GM18505 (cell line): ENCODE data around the gene MAPK8IP1.

Experiments
- ATAC-seq: cut with Tn5 transposase; IDR thresholded peaks from one replicate; pipeline ENCODE4 v1.9.1; 2021; ENCODE audit not compliant: unreplicated experiment
- POLR2A ChIP-seq: IDR thresholded peaks from 4 replicates; pipeline ENCODE4 v1.6.1; 2011; ENCODE audit warnings: borderline replicate concordance; ENCODE audit not compliant: insufficient read depth, insufficient read length; ENCODE audit errors: extremely low read depth

The MAPK8IP1 gene

DNA sequence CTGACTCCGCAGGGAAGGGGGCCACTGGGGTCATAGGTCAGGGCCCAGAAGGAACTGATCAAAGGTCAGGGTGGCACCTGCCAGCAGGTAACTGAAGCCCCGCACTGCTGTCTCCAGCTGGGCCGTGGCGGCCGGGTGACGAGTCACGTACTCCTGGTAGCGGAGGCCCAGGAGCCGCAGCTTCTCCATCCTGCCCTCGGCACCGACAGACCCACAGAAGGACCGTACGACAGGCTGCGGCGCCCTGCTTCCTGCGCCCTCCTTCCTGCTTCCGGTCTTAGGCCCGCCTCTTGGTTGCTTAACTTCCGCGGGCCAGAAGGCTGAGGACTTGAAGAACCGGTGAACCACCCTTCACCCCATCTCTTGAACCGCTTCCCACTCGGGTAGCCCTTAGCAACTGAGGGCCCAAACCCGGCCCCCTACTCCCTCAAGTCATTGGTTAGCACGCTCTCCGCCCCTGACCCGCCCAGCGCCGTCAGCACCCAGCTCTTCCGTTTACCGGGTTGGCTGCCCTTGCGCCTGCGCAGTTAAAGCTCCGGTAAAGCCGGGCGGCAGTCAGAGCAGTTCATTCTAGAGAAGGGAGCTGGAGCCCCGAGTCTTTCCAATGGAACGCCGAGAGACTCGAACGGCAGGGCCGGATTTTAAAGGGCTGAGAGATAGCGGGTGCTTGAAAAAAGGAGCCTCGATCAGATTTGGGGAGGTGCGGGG lies 32.3 kb downstream of the MAPK8IP1 start, which contains the start of gene PEX16:
Gene PEX16, minus strand, starts transcription at position 255 of the 708 bp plus-strand sequence. Its CDS starts 66 bp downstream, at position 189.
- ATAC-seq: peak; percentile 86
- peak; percentile 91 for TF ChIP-seq POLR2A

DNA sequence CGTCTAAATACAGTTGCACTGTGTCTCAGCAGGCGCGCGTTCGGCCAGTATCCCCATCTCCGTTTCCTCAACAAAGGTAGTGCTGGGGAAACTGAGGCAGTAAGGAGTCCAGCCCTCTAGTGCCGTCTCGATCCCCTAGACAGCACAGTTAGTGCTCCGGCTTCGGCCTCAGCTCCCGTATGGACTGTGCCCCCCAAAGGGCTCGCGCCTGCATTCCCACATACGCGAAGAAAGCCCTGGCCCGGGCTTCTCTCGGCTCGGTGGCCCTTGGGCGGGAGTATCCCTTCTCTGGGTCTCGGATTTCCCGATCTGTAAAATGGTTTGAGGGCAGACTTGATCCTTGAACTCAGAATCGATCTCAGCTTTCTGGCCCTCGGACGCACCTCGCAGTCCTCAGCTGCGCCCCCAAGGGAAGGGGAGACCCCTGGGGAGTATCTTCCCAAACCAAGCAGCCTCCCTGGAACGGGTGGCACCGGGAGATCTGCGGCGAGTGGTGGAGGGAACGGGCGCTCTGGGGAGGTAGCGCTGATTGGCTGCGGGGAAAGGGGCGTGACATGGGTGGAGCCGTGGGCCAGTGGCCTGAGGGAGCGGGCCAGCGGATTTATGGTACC lies 33.0 kb downstream of the MAPK8IP1 start:
- peak; percentile 42 for ATAC-seq
- TF ChIP-seq POLR2A: peak; percentile 52

DNA sequence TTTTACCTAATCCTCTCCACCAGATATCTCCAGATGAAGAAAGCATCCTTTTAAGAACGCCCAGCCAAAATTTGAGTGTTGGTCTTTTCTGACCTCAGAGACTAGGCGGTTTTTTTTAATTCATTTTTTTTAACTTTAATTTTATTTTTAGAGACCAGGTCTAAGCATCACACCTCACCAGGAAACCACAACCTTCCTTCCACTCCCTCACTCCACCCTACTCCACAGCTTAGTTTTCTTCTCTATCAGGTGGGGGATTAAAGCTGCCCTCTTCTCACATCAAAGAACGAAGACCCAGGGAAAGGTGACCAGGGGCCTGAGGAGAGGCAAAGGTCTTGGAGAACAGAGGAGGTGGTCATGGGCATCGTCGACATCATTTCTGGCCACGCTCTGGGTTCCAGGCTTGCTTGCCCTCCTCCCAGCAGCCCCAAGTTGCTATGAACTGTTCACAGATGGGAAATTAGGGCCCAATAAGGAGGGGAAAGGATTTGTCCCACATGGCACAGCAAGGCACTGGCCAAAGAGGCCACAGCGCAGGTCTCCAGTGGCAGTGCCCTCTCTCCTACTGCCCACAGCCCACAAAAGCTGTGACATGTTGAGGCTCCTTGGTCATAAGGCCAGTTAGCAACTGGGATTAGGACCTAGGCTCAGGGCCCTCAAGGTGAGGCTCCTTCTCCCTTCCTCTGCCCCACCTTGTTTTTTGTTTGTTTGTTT lies 33.7 kb downstream of the MAPK8IP1 start:
- ATAC-seq: no peak
- peak; percentile 7 for TF ChIP-seq POLR2A

DNA sequence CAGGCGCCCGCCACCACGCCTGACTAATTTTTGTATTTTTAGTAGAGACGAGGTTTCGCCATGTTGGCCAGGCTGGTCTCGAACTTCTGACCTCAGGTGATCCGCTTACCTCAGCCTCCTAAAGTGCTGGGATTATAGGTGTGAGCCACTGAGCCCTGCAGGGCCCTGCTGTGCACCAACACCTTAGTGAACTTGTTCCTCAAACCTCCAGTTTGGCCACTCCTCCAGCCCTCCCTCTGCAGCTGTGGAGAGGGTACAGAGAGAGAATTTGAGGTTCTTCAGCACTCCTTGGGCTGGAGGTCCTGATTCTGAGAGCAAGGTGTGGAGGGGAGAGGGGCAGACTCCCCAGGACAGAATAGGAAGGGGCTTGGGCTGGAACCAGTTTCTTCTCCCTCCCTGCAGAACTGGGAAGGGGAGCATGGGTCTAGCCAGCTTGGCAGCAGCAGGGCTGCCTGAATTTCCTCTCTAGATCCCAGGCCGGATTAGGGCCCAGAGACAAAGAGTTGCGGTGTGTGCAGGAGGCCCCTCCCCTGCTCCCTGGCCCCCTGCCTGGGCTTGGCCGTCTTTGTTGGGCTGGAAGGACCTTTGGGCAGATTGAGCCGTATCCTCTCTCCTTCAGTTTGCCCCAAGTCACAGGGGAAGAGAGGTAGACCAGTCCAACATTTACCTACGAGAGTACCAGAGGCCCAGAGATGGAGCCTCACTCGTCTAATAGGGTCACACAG lies 34.5 kb downstream of the MAPK8IP1 start:
- no peak for ATAC-seq
- TF ChIP-seq POLR2A: no peak

DNA sequence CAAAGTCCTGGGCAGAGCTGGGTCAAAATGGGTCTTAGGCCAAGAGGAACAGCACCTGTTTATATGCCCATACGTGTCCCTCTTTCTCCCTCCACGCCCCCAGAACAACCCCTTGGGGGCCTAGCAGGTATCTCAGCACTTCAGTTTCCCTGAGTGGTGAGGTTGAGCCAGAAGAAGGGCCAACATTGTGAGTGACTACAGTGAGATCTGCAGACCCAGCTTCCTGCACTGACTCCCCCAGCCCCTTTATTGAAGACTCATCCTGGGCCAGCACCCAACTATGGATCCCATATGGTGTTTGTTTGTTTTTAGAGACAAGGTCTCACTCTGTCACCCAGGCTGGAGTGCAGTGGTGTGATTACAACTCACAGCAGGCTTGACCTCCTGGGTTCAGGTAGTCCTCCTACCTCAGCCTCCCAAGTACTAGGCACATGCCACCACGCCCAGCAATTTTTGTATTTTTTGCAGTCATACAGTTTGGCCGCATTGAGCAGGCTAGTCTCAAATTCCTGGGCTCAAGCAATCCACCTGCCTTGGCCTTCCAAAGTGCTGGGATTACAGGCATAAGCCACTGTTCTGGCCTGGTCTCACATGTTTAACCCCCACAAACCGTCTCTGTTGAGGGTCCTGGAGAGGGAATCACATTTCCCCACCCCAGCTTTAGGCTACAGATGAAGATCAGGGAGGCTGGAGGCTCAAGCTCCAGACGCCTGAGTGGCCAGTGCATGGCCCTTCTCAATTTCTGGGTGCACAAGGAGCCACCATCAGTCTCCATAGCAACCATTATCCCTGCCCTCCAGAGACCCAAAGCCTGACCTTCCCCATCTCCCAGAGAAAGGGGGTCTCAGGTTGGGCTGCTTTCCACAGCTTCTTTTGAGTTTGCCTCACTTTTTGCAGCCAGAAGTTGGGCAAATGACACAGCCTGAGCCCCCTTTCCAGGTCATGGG lies 35.4 kb downstream of the MAPK8IP1 start:
- no peak for ATAC-seq
- no peak for TF ChIP-seq POLR2A

DNA sequence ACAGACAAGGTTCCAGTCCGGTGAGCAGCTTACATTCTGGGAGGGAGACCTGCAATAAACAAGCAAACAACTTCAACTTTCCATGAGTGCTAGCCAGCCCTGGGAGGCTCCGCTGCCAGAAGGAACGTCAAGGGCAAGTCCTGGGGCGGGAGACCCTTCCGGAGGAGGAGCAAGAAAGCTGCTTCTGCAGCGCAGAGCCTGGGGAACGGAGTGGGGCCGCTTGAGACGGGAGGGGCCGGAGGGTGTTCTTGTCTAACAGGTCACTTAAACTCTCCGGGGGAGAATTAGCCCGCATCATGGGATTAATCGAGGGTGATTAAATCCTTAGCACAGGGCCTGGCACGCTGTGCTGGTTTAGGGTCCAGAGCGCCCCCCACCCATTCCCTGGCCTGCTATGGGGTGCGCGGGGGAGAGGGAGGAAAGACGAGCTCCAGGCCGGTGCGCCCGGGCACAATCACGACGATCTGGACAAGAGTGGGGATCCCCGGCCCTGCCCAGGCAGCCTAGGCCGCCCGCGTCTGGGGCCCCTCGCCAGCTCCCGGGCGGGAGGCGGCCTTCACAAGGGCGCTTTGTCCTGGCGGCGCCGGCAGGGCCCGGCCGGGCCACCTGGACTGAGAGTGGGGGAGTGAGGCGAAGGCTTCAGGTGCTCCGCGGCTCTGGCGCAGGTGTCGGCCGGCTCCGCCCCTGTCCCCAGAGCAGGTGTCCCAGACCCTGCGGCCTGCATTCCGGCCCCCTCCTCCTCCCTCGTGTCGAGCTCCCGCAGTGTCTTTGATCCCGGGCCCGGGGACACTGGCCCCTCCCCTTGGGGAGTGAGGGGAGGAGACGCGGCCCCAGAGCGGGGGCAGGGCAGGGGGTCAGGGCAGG lies 36.3 kb downstream of the MAPK8IP1 start:
- no peak for TF ChIP-seq POLR2A
- ATAC-seq: no peak

DNA sequence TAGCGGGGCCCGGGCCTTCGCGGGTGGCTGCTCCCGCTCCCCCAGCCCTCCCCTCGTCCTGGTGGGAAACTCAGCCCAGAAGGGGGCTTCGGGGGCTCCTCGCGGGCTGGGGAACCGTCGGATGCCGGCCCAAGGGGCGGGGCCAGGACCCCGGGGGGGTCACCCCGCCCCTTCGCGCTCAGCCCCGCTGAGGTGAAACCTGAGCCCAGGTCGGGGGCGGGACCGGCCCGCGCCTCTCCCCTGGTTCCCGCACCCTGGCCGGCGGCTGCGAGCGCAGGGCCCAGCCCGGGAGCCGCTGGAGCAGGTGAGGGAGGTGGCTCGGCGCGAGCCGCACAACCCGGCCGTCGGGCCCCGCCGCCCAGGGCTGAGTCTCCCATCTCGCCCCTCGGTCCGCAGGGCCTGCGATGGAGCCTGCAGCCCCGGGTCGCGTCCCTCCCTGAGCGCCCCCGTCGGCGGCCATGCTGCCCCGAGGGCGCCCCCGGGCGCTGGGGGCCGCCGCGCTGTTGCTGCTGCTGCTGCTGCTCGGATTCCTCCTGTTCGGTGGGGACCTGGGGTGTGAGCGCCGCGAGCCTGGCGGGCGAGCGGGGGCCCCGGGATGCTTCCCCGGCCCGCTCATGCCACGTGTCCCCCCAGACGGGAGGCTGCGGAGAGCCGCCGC lies 37.1 kb downstream of the MAPK8IP1 start, which contains the start of gene LARGE2:
Gene LARGE2, plus strand, starts transcription at position 232 of the 658 bp plus-strand sequence. Its CDS starts 227 bp downstream, at position 459.
- no peak for TF ChIP-seq POLR2A
- ATAC-seq: no peak

DNA sequence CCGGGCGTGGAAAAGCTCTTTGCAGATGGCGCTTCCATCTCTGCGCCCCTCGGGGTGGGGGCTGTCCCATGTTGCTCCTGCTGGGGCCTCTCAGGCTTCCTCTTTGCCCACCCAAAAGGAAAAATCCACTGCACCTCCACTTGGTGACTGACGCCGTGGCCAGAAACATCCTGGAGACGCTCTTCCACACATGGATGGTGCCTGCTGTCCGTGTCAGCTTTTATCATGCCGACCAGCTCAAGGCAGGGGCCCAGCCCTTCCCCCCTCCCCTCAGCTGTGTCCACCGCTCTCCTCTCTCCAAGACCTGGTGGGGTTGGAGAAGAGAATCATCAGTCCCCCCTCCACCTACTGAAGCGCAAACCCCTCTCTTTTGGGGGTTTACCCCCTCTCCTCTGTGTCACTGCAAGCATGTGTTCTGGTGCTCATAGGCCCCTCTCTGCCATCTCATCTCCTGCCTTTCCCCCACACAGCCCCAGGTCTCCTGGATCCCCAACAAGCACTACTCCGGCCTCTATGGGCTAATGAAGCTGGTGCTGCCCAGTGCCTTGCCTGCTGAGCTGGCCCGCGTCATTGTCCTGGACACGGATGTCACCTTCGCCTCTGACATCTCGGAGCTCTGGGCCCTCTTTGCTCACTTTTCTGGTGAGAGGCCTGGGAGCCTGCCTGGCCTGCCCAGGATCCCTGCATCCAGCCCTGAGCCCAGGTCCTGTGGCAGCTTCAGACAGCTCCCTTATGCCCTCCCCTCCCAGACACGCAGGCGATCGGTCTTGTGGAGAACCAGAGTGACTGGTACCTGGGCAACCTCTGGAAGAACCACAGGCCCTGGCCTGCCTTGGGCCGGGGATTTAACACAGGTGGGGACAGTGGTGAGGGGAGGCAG lies 38.8 kb downstream of the MAPK8IP1 start:
- ATAC-seq: no peak
- TF ChIP-seq POLR2A: no peak

DNA sequence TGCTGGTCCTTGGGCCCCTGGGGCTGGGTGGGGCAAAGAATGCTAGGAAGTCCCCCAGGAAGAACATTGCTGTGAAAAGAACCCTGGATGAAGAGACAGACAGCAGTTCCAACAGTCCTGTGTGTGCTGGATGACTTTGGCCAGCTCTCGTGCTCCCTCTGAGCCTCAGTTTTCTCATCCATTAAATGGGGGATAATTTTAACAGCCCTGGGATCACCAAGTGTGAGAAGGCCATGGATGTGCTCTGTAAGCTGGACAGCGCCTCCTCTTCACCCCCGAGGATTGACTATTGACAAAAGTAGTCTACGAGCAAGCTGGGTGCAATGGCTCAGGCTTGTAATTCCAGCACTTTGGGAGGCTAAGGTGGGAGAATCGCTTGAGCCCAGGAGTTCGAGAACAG lies 39.5 kb downstream of the MAPK8IP1 start:
- no peak for ATAC-seq
- no peak for TF ChIP-seq POLR2A

DNA sequence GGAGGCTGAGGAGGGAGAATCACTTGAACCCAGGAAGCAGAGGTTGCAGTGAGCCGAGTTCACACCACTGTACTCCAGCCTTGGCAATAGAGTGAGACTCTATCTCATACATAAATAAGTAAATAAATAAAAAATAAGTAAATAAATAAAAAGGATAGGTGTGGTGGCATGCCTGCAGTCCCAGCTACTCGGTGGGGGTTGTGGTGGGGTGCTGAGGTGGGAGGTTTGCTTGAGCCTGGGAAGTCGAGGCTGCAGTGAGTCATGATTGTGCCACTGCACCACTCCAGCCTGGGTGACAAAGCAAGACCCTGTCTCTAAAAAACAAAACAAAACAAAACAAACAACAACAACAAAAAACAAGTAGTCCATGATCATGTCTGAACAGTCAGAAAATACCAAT lies 40.1 kb downstream of the MAPK8IP1 start:
- no peak for TF ChIP-seq POLR2A
- ATAC-seq: no peak
